GM23338 (cell line): ENCODE measurements around the gene TRPM2. TPM values are rescaled to one million over a fixed set of nuclear protein-coding genes. Genes with fewer than 3 reads are reported as not detected.

Experiments
- ATAC-seq: fragments of 200-7000 bp; cut with Tn5 transposase; 3 replicates; pipeline ENCODE4 v1.9.1; 2020
- DNase-seq: peaks from one replicate; pipeline ENCODE4 v3.0.0-alpha.2; 2015; ENCODE audit warnings: low spot score
- H2AFZ ChIP-seq: fragments of 200-600 bp; sonication (generic); 2 replicates; pipeline ENCODE4 v1.8.0; 2016; ENCODE audit warnings: antibody characterized with exemption, mild to moderate bottlenecking, moderate library complexity
- H3F3A ChIP-seq: fragments of 200-600 bp; sonication (generic); replicated peaks from 2 replicates; pipeline ENCODE4 v1.8.0; 2017; ENCODE audit warnings: antibody characterized with exemption, mixed run types, low read depth
- H3K27ac ChIP-seq: fragments of 200-600 bp; sonication (generic); 2 replicates; pipeline ENCODE4 v1.6.1; 2016; ENCODE audit warnings: low read depth
- H3K27me3 ChIP-seq: fragments of 200-600 bp; sonication (generic); 2 replicates; pipeline ENCODE4 v1.8.0; 2016; ENCODE audit warnings: mild to moderate bottlenecking, mixed run types, moderate library complexity; ENCODE audit not compliant: insufficient read depth
- H3K36me3 ChIP-seq: fragments of 200-600 bp; sonication (generic); 2 replicates; pipeline ENCODE4 v1.8.0; 2016; ENCODE audit warnings: mild to moderate bottlenecking; ENCODE audit not compliant: insufficient read depth
- H3K4me1 ChIP-seq: fragments of 200-600 bp; sonication (generic); 2 replicates; pipeline ENCODE4 v1.8.0; 2016; ENCODE audit warnings: mild to moderate bottlenecking, moderate library complexity; ENCODE audit not compliant: insufficient read depth
- H3K4me2 ChIP-seq: fragments of 200-600 bp; sonication (generic); 2 replicates; pipeline ENCODE4 v1.7.1; 2017; ENCODE audit warnings: mixed run types
- H3K4me3 ChIP-seq: fragments of 200-600 bp; sonication (generic); 2 replicates; pipeline ENCODE4 v1.6.1; 2016; ENCODE audit warnings: mixed run types
- H3K79me2 ChIP-seq: fragments of 200-600 bp; sonication (generic); replicated peaks from 2 replicates; pipeline ENCODE4 v1.8.0; 2017; ENCODE audit warnings: mild to moderate bottlenecking; ENCODE audit not compliant: insufficient read depth
- H3K9me2 ChIP-seq: fragments of 200-600 bp; sonication (generic); 2 replicates; pipeline ENCODE4 v1.8.0; 2017; ENCODE audit not compliant: insufficient read depth
- H4K20me1 ChIP-seq: fragments of 200-600 bp; sonication (generic); replicated peaks from 2 replicates; pipeline ENCODE4 v1.8.0; 2017; ENCODE audit warnings: mild to moderate bottlenecking; ENCODE audit not compliant: insufficient read depth
- H3K27ac Mint-ChIP-seq: 2 replicates; pipeline ENCODE4 v1.8.0; 2020; ENCODE audit warnings: inconsistent platforms, mild to moderate bottlenecking, moderate library complexity, mixed read lengths
- H3K27me3 Mint-ChIP-seq: 3 replicates; pipeline ENCODE4 v1.8.0; 2022; ENCODE audit warnings: low read depth, mild to moderate bottlenecking, moderate library complexity, mixed read lengths, inconsistent platforms; ENCODE audit not compliant: insufficient read depth, poor library complexity
- H3K36me3 Mint-ChIP-seq: 3 replicates; pipeline ENCODE4 v1.8.0; 2021; ENCODE audit warnings: low read depth, mild to moderate bottlenecking, inconsistent platforms, moderate library complexity, mixed read lengths
- H3K4me1 Mint-ChIP-seq: 3 replicates; pipeline ENCODE4 v1.8.0; 2020; ENCODE audit warnings: mild to moderate bottlenecking, inconsistent platforms, mixed read lengths
- H3K4me3 Mint-ChIP-seq: 3 replicates; pipeline ENCODE4 v1.8.0; 2021; ENCODE audit warnings: moderate library complexity, mild to moderate bottlenecking, inconsistent platforms, mixed read lengths
- H3K9me3 Mint-ChIP-seq: 3 replicates; pipeline ENCODE4 v1.8.0; 2020; ENCODE audit warnings: moderate library complexity, mild to moderate bottlenecking, inconsistent platforms, mixed read lengths
- EZH2 ChIP-seq: fragments of 200-600 bp; sonication (generic); IDR thresholded peaks from one replicate; pipeline ENCODE4 v1.8.0; 2017; ENCODE audit warnings: antibody characterized with exemption, mild to moderate bottlenecking, low read depth; ENCODE audit not compliant: unreplicated experiment
- EZH2phosphoT487 ChIP-seq: fragments of 200-600 bp; sonication (generic); IDR thresholded peaks from one replicate; pipeline ENCODE4 v1.8.1; 2018; ENCODE audit warnings: antibody characterized with exemption; ENCODE audit not compliant: unreplicated experiment
- JUNB ChIP-seq: IDR thresholded peaks from one replicate; pipeline ENCODE4 v1.6.1; 2016; ENCODE audit warnings: antibody characterized with exemption; ENCODE audit not compliant: unreplicated experiment
- REST ChIP-seq: IDR thresholded peaks from one replicate; pipeline ENCODE4 v1.6.1; 2018; ENCODE audit warnings: antibody characterized with exemption; ENCODE audit not compliant: unreplicated experiment
- ZNF114 ChIP-seq: fragments of 250-450 bp; sonication (Bioruptor Pico); IDR thresholded peaks from 2 replicates; pipeline ENCODE4 v1.5.0; 2020; ENCODE audit warnings: mild to moderate bottlenecking, moderate library complexity
- polyA plus RNA-seq: library from polyadenylated mRNA; unstranded; fragments of >200 nt; fragmentation: Nextera tagmentation; extraction: Ambion mirVana; gene quantifications from 2 replicates; pipeline ENCODE4 v1.2.1, GENCODE V29; 2016
- total RNA-seq: library from RNA; depleted of rRNA; stranded (reverse); fragments of >200 nt; shearing (Covaris generic); gene quantifications from 2 replicates; pipeline ENCODE4 v1.2.3, GENCODE V29; 2014

Gene TRPM2
- total and polyA plus RNA-seq, 2 experiments from 2014 or later: 0.53 to 0.83 TPM

GRCh38 chr21:44368711-44369446, 15.5 kb downstream of the TRPM2 start:
- peak overlapping the region; percentile 45 for H3K4me3 ChIP-seq
- Mint-ChIP-seq H3K9me3 (peaks cover 12% of the 10 kb centered on the region), H3K36me3 (peaks cover 4% of the 10 kb centered on the region; the same call in 1 of the 3 replicates), H3K4me3 (peak overlapping the region; percentile 54), H3K27ac (no peak overlapping the region), H3K27me3 (peaks cover 16% of the 10 kb centered on the region), H3K4me1 (no peaks in the 10 kb centered on the region; the same call in 2 of the 3 replicates)
- peaks cover 3% of the 10 kb centered on the region; the same call in 1 of the 2 replicates for H3K27me3 ChIP-seq
- DNase-seq (peak; percentile 73), ATAC-seq (peak; percentile 76)
- H3F3A ChIP-seq: no peaks in the 10 kb centered on the region
- TF ChIP-seq EZH2 (no peak), EZH2phosphoT487 (no peak)
- peak overlapping the region; percentile 67 for H3K4me2 ChIP-seq
- H3K4me1 ChIP-seq: no peaks in the 10 kb centered on the region
- peak overlapping the region; percentile 76 for H2AFZ ChIP-seq
- H4K20me1 ChIP-seq: no peaks in the 10 kb centered on the region
- H3K9me2 ChIP-seq: no peaks in the 10 kb centered on the region
- H3K27ac ChIP-seq: no peak overlapping the region
- no peaks in the 10 kb centered on the region for H3K36me3 ChIP-seq
- H3K79me2 ChIP-seq: no peaks in the 10 kb centered on the region

GRCh38 chr21:44370027-44370735, 16.8 kb downstream of the TRPM2 start:
- H3K9me3 Mint-ChIP-seq: peaks cover 25% of the 10 kb centered on the region
- H3F3A ChIP-seq: no peaks in the 10 kb centered on the region
- peak overlapping the region; percentile 60; the same call in 2 of the 3 replicates for H3K4me3 Mint-ChIP-seq
- no peaks in the 10 kb centered on the region for H3K9me2 ChIP-seq
- no peaks in the 10 kb centered on the region for H3K79me2 ChIP-seq
- H2AFZ ChIP-seq: peak overlapping the region; percentile 69; the same call in 1 of the 2 replicates
- no peaks in the 10 kb centered on the region for H3K36me3 ChIP-seq
- H3K4me2 ChIP-seq: peak overlapping the region; percentile 71
- TF ChIP-seq JUNB: no peak
- TF ChIP-seq ZNF114: no peak
- no peak for TF ChIP-seq EZH2phosphoT487
- TF ChIP-seq REST: no peak
- peaks cover 4% of the 10 kb centered on the region; the same call in 1 of the 3 replicates for H3K36me3 Mint-ChIP-seq
- H3K27me3 Mint-ChIP-seq: peaks cover 13% of the 10 kb centered on the region
- DNase-seq: peak; percentile 74
- no peaks in the 10 kb centered on the region for H3K4me1 ChIP-seq
- peak; percentile 87 for ATAC-seq
- H3K27me3 ChIP-seq: peaks cover 3% of the 10 kb centered on the region; the same call in 1 of the 2 replicates
- no peaks in the 10 kb centered on the region for H4K20me1 ChIP-seq
- H3K4me1 Mint-ChIP-seq: no peaks in the 10 kb centered on the region; the same call in 2 of the 3 replicates
- no peak overlapping the region for H3K27ac Mint-ChIP-seq
- H3K4me3 ChIP-seq: peak overlapping the region; percentile 45; the same call in 1 of the 2 replicates
- H3K27ac ChIP-seq: no peak overlapping the region
